ENCODE measurements around the gene REM2.

DNA sequence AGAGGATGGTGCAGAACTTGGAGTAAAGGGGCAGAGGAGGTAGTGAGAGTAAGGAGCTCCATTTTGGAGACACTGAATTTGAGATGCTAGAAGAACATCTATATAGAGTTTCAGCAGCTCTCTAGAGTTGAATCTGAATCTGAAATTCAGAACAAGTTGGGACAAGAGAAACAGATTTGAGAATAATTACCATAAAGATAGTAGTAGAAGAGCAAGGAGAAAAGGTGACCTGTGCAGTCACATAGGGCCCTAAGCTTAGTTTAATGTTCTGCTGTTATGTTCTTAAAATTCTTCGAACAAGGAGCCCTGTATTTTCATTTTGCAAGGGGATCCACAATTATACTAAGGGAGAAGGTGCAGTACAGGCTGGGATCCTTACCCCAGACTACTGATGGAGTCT, 7.4 kb downstream of the REM2 start:
- TF ChIP-seq CTCF (IDR thresholded peaks at IDR 0.05 in 4 of 5, conservative IDR thresholded peaks at IDR 0.05 in 1 of 5): no peak
- no peak for TF ChIP-seq POLR2A (IDR thresholded peaks at IDR 0.05)
